ENCODE data around the gene DKC1. TPM values are rescaled to one million over a fixed set of nuclear protein-coding genes. Genes with fewer than 3 reads are reported as not detected.

The DKC1 gene
- total and polyA plus RNA-seq, 2 of the 13 experiments (the other 11 are each of a cell fraction or from before 2014, with no cell fraction given) = 61.6 to 102 TPM

DNA sequence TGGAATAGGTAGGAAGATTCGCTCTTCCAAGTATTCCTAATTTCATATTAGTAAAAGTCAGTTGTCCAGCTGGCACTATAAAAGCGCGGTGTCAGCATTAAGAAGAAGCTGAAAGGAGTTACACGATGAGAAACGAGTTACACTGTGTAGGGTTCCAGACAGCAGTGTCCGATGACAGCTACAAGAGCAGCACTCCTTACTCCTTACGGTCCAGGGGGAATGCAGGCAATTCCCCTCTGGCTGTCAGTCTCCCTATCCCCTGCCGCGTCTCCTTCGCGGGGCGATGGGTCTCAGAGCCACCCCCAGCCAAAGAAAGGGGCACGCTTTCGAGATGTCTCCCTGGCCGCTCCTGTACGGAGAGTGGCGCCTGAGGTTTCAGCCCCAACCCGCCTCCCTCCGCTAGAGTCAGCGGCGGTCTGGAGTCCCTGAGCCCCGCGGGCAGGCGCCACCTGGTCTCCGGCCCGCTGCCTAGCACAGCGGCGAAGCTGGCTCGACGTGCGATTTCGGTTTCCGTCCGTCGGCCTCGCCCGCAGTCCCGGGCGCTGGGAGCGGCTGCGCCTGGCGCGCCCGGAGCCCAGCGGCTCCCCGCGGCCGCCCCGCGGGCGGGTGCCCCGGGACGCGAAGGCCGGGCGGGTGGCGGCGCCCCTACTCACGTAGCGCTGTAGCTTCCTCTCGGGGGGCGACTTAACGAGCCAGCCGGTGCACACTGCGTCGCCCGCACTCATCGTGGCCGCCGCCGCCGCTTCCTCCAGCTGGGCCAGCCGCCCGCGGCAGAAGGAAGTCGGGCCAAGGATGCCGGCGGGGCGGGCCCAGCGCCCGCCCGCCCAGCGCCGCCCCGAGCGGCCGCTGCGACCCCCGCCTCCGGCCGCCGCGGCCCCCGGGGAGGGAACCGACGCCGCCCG lies 12.1 kb upstream of the DKC1 start, which contains the start of gene GAB3:
Gene GAB3, minus strand, starts transcription at position 777 of the 902 bp plus-strand sequence. Its CDS starts 52 bp downstream, at position 725.
- in situ Hi-C loops (cut with HindIII; ENCODE audit: extremely low pct_ligation_motif_present, low pct_unique_long_range_greater_than_20kb) = no loop called here
- Histone ChIP-seq H3K79me2 (ENCODE audit: insufficient read depth, low read length) (no peaks in the 10 kb centered on the region), H3K27ac (ENCODE audit: extremely low read length, insufficient read depth, low read length) (no peak within 1 kb of the TSS), H2AFZ (ENCODE audit: low read length) (no peak within 1 kb of the TSS), H3K4me2 (ENCODE audit: low read depth, low read length) (peak within 1 kb of the TSS; percentile 51), H3K4me3 (replicated peaks in 1 of 3; ENCODE audit: insufficient read depth in 1 of 3, low read depth in 2 of 3, low read length in 3 of 3) (peak within 1 kb of the TSS in 1 of 3 experiments; percentile 52; a peak in 1 of 6 replicates), H3K4me1 (ENCODE audit: insufficient read depth, low read length) (no peaks in the 10 kb centered on the region), H3K9me3 (ENCODE audit: low read length) (no peaks in the 10 kb centered on the region), H3K36me3 (replicated peaks in 1 of 2; ENCODE audit: control insufficient read depth in 1 of 2, insufficient read depth in 2 of 2, low read length in 2 of 2) (no peaks in the 10 kb centered on the region), H3K9ac (ENCODE audit: insufficient read depth, low read depth, low read length) (no peak within 1 kb of the TSS), H3K27me3 (ENCODE audit: control insufficient read depth in 1 of 2, insufficient read depth in 2 of 2, low read length in 2 of 2) (peaks cover 2 to 24% of the 10 kb centered on the region in 2 experiments; a peak in 4 of 5 replicates), H4K20me1 (ENCODE audit: insufficient read depth, low read length) (no peaks in the 10 kb centered on the region)
- BruUV-seq (replicated peaks) = no TSS peak
- ATAC-seq (peak; percentile 75), FAIRE-seq (no peak), DNase-seq (ENCODE audit: low spot score) (no peak)
- intact Hi-C loops (cut with micrococcal nuclease; ENCODE audit: unreplicated experiment) = no loop called here
- TF ChIP-seq DNMT1 (CRISPR knock-in tag; IDR thresholded peaks at IDR 0.05) (no peak), ZSCAN22 (CRISPR knock-in tag; IDR thresholded peaks at IDR 0.05) (no peak), EZH2 (conservative IDR thresholded peaks at IDR 0.05; ENCODE audit: low read depth, low read length) (0 out of 2 replicates have a peak, but pooled peaks have one; percentile 49), ELF1 (CRISPR knock-in tag; IDR thresholded peaks at IDR 0.05) (no peak), MAFF (IDR thresholded peaks at IDR 0.05; ENCODE audit: low read depth, low read length) (peak; percentile 84), MAFK (conservative IDR thresholded peaks at IDR 0.05 in 1 of 2, IDR thresholded peaks at IDR 0.05 in 1 of 2; ENCODE audit: low read length in 2 of 2) (peak; percentile 69 to 88), CENPX (CRISPR knock-in tag; IDR thresholded peaks at IDR 0.05) (no peak), ZNF777 (CRISPR knock-in tag; IDR thresholded peaks at IDR 0.05) (peak; percentile 83), ZNF451 (CRISPR knock-in tag; IDR thresholded peaks at IDR 0.05) (no peak)
- TF ChIP-seq, protein P1, sequence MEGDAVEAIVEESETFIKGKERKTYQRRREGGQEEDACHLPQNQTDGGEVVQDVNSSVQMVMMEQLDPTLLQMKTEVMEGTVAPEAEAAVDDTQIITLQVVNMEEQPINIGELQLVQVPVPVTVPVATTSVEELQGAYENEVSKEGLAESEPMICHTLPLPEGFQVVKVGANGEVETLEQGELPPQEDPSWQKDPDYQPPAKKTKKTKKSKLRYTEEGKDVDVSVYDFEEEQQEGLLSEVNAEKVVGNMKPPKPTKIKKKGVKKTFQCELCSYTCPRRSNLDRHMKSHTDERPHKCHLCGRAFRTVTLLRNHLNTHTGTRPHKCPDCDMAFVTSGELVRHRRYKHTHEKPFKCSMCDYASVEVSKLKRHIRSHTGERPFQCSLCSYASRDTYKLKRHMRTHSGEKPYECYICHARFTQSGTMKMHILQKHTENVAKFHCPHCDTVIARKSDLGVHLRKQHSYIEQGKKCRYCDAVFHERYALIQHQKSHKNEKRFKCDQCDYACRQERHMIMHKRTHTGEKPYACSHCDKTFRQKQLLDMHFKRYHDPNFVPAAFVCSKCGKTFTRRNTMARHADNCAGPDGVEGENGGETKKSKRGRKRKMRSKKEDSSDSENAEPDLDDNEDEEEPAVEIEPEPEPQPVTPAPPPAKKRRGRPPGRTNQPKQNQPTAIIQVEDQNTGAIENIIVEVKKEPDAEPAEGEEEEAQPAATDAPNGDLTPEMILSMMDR (CRISPR knock-in tag; IDR thresholded peaks at IDR 0.05) = peak; percentile 5; the same call in 1 of the 2 replicates
- ChIA-PET POLR2A (interaction anchor here (0.6 kb wide), 1 partner anchor 11 kb away, joined by 3 read pairs; no protein-coding TSS in a partner anchor), CTCF (ENCODE audit: low intra/inter-chr PET ratio, low total read pairs) (no interaction called here)
- WGBS (ENCODE audit: low lambda C conversion rate) = 0% methylated on average over 5 of the region's 98 CpGs

Measured in HepG2 (cell line).